Activated CD8-positive, alpha-beta memory T cell treated with anti-CD3 and anti-CD28 coated beads, Interleukin-2, amount 50 U/mL, for 48 hours (primary cell): ENCODE results near the gene FAM229A.

ENCODE experiments used
- DNase-seq: peaks from one replicate; pipeline ENCODE4 v3.0.0-alpha.2; 2020

Gene FAM229A

DNA sequence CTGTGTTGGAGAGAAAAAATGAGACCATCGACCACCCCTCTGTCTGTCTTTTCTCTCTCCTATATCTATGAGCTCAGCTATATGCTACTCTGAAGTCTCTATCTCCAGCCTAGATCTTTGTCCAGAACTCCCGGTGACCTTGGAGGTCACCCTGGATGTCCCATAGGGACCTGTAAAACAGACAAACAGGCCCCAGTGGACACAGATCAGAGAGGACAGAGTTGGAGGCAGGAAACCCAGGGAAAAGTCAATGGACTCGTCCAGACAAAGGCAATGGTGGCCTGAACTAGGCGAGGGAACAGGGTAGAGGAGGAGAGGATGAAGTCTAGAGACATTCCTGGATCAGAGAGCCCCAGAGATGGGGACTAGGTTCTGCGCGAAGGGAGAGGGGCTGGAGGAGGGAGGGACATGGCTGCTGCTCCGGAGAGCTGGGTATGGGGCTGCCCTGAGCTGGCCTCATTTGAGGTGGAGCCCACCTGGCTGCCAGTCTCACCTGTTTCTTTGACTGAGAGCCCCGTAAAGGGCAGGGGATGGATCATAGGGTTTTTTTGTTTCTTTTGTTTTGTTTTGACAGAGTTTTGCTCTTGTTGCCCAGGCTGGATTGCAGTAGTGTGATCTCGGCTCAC, 15.6 kb downstream of the FAM229A start:
- DNase-seq, result no peak

DNA sequence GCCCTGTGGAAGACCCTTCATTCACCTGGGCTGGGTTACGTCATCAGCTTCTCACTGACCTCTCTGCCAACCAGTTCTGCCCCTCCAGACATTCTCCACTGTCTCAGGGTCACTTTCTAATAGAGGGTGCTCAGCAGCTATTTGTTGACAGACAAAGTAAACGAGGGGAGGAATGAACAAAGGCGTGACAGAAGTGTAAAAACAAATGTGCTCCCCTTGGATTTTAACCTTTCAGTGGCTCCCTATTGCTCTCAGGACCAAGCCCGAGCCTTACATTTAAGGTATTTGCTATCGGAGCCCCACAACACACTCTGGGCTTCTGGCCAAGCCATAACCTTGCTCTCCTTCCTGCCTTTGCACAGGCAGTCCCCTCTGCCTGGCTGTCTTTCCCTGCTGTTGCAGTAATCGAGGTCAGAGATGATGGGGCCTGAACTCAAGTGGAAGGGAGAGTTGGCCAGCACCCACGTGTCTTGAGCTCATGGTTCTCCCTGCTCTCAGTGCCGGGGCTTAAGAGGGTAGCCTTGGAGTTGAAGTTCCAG, 16.9 kb downstream of the FAM229A start:
- DNase-seq, result no peak

DNA sequence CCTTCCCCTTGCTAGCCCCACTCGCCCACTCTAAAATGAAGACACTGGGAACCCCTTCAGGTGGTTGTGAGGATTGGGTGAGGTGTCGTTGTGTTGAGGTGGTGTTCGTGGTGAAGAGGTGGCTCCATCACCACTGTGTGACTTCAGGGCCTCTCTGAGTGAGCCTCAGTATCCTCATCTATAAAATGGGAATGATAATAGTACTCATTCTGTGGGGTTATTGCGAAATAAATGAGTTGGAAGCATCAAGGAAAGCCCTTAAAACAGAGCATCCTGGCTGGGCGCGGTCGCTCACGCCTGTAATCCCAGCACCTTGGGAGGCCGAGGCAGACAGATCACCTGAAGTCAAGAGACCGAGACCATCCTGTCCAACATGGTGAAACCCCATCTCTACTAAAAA, 19.6 kb downstream of the FAM229A start:
- no peak for DNase-seq

DNA sequence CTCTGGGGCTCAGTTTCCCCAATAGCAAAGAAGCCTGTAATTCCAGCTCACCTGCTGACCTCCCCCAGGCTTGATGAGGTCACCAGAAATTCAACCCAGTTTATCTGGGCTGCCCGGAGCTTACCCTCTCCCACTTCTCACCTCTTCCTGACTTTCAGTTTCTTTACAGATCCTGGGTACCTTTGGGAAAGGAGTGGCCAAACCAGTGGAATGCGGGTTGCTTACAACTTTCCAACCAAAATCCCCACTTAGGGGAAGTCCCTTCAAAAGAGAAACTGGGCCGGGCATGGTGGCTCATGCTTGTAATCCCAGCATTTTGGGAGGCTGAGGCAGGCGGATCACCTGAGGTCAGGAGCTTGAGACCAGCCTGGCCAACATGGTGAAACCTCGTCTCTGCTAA, 20.3 kb downstream of the FAM229A start:
- DNase-seq, result no peak

DNA sequence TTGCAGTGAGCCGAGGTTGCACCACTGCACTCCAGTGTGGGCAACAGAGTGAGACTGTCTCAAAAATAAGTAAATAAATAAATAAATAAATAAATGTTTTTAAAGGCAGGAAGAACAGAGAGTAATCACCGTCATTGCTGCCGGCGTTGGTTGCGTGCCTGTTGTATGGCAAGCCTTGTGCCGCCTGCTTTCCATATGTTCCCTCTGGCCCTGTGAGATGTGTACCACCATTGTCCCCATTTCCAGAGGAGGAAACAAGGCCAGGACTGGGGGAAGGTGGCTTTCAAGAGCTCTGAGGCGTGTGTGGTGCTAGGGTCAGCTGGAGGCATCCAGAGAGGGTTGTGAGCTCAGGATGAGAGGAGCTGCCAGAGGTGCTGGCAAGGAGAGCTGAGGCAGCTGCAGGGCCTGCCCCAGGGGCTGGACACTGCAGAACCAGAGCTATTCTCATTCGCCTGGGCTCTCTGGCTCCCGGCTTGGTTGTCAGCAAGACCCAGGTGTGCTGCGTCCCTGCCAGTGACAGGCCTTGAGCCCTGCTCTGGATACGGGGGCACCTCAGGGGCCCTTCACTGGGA, 21.0 kb downstream of the FAM229A start:
- DNase-seq, result no peak

DNA sequence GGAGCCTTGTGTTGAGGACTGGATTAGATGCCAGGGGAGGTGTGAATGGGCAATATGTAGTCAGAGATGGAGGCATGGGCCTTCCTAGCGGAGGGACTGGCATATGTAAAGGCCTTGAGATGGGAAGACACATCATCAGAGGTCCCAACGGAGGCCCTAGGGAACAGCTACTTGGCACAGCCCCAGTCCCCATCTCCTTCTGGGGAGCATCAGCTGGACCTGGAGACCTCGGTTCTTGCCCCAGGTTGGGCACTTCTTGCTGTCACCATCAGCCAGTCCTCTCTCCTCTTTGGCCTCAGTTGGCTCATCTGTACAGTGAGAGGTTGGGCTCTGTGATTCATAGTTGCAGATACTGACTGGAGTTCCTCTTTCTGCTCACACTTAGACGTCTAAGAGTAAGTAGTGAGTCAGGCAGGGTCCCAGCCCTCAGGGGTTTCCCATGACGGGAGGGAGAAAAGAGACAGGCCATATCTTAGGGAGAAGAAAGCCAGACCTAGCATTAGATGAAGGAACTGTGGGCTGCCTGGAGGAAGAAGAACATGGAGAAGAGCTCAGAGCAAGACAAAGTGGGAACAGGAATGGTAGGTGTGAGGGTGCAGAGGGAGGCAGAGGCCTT, 22.8 kb downstream of the FAM229A start:
- no peak for DNase-seq

DNA sequence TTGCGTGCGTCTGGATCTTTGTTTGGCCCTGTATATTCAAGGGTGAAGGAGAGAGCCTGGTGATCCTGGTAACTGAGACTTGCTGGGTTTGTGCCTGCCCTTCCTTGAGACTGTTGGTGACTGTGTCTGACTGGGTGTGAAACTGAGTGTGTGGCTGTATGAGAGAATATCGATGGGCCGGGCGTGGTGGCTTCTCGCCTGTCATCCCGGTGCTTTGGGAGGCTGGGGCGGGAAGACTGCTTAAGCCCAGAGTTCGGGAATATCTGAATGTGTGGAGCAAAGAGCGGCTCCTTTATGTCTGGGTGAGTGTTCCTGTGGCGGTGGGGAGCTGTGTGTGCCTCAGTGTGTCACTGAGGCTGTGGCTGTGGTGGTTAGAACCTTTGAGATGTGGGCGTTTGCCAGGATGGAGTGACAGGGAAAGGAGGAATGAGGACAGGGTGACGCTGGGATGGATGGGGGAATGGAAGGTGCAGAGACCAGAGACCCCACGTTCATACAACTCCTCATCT, 23.6 kb downstream of the FAM229A start:
- no peak for DNase-seq

DNA sequence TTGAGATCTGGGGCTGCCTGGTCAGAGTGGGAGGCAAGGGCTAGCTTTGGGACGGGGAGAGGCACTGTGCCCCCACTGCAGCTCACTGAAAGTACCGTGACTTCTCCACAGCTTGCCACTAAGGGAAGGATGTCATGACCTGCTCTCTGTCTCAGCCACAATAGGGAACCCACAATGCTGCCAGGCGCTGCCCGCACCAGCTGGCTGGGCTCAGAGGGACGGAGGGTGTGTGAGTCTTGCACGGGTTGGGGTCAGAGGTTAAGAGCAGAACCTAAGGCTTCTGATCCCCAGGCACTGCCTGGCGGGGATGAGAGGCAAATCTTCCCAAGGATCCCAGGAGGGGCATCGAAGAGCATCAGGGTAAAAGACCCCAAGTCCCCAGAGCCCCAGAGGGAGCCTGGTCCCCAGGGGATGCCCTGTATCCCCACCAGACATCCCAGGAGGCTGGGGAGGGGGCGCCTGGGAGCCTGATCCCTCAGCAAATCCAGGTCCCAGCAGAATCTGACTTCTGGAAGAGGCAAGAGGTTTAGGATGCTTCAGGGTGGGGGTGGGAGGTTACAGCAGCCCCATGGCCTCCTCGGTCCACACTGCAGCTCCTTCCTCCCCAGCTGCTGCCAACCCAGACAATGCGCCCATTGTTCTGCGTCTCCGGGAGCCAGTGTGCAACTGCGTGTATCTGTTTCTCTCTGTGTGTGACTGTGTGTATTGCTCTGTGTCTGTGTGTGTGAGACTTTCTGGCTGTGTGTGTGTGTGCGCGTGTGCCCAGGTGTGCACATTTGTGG, 24.2 kb downstream of the FAM229A start:
- DNase-seq, result no peak

DNA sequence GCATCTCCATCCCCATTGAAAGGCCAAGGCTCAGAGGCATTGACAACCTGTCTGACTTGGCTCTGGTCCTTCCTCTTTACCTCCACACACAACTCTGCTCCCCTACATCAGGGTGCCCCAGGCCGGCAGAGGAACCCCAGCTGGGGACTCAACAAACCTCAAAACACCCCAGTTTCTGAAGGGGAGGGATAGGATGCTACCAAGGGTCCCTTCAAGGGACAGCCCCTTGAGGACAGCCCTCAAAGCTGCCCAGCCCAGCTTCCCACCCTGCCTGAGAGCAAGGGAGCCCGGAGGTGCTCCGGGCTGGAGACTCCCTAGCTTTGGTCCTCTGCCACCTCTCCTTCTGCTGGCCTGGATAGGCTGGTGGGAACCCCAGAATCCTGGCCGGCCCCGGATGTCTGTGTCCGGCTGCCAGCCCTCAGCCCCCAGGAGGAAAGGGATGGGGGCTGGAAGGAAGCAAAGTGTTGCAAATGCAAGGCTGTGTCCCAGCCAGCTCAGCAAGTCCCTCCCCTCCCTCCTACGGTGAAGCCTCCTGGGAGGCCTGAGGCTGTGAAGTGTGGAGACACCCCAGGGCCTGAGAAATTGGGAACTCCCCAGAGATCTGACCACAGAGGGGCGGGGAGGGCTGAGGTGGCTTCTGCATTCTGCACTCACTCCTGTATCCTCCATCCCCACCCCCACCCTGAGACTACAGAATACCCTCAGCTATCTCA, 25.2 kb downstream of the FAM229A start:
- DNase-seq, result peak; percentile 75

DNA sequence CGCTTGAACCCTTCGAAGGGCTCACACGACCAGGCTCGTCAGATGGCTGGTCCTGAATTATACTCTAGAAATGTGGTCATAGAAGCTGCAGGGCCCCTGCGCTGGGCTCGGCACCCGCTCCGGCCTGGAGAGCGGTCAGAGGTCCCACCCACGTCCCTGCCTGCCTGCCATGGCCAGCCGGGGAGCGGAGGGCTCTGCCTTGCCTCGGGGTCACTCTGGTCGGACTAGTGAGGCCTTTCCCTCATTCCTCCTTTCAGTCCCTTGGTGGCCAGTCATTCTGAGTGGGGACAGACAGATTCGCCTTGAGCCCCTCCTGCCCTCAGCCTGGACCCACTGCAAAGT, 25.7 kb downstream of the FAM229A start:
- DNase-seq, result no peak

DNA sequence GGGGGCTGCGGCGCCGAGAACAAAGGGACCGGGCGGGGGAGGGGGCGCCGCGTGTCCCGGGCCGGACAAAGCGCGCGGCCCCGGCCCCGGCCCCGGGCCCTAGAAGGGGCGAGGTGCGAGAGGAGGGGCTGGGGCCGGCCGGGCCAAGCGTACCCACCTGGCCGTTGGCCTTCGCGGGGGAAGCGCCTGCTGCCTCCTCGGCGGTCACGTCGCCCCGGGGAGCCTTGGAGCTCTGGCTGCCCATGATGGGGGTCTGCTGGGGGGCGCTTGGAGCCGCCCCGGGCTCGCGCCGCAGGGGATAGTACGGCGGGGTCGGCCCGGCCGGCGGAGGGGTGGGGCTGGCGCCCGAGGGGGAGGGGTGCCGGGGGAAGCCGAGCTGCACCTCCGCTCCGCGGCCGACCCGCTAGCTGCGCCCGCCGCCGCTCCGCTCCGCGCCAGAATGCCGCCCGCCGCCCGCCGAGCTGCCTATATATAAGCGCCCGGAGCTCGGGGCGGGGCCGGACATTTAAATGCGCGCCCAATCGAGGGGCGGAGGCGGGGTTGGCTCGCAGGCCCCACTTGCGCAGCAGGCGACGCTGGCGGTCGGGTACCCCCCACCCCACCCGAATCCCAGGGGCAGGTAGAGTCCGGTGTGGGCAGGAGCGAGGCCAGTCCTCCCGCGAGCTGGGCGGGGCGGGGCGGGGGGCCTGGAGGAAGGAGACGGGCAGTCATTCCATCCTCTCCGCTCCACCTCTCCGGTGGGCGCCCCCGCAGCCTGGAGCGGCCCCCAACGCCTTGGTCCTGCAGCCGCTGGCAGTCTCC, 26.3 kb downstream of the FAM229A start, which contains the start of gene MARCKSL1:
MARCKSL1 (minus strand) TSS at position 444 of the 801 bp plus-strand sequence; CDS start at position 244, 200 bp downstream.
- peak; percentile 95 for DNase-seq

DNA sequence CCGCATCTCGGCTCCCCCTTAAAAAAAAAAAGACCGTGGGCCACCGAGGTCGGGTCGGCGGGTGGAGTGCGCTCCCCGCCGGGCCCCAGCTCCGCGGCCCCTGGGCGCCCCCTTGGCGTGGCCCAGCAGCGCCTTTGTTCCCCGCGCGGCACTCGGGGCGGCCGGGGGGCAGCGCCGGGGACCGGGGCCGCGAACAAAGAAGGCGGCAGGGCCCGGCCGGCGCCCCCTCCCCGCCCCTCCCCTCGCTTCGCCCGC, 26.8 kb downstream of the FAM229A start:
- DNase-seq, result no peak

DNA sequence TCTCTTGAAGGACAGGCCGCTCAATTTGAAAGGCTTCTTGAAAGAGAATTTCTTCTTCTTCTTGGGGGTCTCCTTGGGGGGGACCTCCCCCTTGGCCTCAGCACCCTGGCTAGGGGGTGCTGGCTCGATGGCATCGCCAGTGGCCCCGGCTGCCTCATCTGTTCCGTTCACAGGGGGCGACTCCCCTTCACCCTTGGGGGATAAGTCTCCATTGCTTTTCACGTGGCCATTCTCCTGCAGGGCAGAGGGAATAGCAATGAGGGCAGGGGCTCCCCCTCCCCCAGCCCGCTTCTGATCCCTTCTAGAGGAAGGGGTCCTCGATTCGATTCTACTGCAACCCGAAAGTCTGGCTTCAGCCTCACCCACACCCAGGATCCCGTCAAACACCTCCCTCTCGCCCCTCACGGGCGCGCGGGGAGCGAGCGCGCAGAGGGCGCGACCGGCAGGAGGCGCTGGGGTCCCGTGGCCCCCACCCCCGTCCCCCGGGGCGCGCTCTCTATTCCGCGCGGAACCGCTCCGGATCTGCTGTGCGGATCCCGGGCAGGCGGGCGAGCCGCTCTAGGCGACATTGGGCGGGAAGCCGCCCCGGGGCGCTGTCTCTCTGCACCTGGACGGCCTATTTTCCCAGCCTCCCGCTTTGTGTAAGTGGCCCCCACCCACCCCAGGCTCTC, 27.3 kb downstream of the FAM229A start:
- peak; percentile 83 for DNase-seq

DNA sequence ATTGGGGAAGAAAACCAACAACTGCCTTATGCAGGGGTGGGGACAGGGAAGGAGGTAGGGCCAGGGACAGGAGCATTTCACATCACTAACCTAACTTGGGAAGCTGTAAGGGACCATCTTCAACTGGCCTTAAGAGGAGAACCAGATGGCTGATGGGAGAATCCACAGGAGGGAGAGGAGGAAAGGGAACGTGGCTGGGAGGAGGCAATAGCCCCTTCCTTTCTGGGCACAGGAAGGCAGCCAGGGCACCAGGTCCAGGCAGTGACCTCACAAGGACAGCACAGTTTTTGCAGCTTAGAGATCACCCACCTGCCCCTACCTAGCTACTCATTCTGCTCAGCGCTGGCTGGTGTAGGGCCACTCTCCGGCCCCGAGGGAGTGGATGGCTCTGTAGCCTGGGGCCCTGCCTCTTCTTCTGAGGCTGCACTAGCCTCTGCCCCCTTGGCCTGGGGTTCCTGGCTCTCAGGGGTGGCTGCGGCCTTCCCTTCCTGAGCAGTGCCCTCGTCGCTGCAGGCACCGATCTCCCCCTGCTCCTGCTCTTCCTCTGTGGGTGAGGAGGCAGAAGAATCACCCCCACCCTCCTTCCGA, 27.9 kb downstream of the FAM229A start:
- DNase-seq, result no peak

DNA sequence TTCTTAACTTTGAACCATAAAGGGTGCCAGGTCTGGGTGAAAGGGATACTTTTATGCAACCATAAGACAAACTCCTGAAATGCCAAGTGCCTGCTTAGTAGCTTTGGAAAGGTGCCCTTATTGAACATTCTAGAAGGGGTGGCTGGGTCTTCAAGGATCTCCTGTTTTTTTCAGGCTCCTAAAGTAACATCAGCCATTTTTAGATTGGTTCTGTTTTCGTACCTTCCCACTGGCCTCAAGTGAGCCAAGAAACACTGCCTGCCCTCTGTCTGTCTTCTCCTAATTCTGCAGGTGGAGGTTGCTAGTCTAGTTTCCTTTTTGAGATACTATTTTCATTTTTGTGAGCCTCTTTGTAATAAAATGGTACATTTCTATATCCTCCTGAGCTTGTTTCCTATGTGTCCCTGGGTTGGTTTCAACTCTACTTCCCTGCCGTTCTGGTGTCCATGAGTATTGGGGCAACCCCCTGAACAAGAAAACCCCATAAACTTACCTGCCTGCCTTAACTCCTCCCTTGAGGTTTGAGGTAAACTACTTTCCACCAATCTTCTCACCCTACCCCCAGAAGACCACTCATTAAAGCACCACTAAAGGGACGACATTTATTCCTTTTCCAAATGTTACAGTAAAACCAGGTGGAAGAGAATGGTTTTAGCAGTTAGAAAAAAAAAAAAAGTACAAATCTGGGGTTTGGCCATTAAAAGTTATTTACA, 28.9 kb downstream of the FAM229A start:
- no peak for DNase-seq

DNA sequence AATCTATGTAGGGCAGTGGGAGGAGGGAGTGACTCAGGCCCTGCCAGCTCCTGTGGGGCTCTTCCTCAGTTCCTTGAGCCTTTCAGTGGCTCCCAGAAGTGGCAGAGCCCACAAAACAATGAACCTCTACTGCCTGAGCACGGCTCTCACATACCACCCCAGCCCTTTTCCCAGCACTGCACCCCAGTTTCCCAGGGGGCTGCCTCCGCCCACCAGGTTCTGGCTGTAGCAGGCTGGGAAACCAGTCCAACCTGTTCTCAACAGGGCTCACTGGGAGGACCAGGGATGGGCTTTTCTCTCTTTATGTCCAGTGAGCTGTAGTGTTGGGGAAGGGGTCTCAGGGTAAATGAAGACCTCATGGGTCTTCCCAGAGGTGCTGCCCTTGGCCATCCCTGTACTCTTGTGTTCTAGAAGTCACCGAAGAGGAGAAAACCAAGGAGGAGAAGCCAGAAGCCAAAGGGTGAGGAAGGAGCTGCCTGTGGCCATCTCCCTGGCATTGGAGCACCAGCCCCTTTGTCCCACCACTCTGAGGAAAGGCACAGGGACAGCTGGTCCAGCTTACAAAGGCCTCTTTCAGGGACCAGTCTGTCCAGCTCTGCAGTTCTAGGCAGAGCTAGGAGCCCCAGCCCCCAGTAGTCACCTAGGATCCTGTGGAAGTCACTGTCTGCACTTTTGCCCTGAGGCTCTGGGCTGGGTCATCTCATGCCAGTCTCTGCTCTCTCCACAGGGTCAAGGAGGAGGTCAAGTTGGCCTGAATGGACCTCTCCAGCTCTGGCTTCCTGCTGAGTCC, 29.8 kb downstream of the FAM229A start:
- DNase-seq, result no peak

DNA sequence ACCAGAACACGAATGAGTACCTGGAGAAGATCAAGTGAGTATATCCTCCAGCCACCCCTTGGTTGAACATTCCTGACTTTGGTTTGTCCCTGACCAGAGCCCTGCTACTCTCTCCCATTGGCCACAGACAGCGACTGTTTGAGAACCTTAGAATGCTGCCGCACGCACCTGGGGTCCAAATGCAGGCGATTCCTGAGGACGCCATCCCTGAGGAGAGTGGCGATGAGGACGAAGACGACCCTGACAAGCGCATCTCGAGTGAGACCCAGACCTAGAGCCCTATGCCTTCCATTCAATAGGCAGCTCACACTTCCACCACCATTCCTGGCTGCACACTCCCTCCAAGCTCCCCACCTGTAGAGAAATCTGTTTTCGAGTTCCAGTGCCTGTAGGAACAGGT, 30.7 kb downstream of the FAM229A start:
- DNase-seq, result no peak

DNA sequence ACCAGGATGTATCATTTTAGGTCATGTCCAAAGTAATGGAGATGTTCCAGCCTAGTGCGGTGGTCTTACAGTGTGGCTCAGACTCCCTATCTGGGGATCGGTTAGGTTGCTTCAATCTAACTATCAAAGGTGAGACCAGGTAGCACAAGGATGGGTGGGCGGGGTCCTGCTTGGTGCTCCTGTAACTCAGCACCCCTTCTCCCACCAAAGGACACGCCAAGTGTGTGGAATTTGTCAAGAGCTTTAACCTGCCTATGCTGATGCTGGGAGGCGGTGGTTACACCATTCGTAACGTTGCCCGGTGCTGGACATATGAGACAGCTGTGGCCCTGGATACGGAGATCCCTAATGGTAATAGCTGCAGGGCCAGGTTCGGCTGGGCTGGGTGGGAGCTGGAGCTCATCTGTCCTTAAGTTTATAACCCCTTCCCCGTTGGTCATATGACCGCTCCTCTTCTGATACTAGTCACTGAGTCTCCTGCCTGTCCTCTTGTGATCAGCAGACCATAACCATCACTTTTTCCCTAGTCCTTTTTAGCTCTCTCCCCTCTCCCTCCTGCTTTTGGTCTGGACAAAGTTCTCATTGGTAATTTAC, 31.6 kb downstream of the FAM229A start:
- no peak for DNase-seq

DNA sequence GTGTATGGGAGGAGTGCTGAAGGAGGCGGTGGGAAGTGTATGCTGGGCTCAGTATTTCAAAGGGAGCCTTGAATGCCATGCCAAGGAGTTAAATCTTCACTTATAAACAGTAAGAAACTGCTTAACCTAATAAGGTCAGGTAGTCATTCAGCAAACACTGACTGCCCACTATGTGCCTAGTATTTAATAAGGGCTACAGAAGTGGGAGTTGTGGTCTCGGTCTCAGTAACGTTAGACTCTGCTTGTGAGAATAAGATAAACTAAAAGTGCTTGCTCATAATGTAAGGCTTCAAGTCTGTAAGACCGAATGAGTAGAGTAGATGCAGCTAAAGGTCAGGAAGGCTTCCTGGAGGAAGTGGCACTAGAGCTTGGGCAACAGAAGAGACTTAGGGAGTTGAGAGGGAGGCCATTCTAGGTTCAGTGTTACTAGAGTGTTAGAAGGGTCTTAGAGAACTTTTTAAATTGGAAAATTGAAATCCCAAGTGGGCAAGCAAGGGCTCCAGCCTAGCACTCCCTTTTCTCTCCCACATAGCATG, 32.3 kb downstream of the FAM229A start:
- no peak for DNase-seq
